PFSK-1 (cell line): ENCODE measurements around the gene HOXD11.

Experiments used
- POLR2AphosphoS5 ChIP-seq: IDR thresholded peaks from 2 replicates; pipeline ENCODE4 v1.6.1; 2012; ENCODE audit warnings: low read depth, mild to moderate bottlenecking, control low read depth, low read length, moderate library complexity
- REST ChIP-seq, 2 experiments: IDR thresholded peaks; 2 replicates each; pipeline versions ENCODE4 v1.6.1 to v1.8.0; 2011 to 2012; ENCODE audit warnings: low read depth in 2 of 2, low read length in 2 of 2, control low read depth in 1 of 2, inconsistent platforms in 1 of 2, mild to moderate bottlenecking in 1 of 2, moderate library complexity in 1 of 2; ENCODE audit not compliant: insufficient read depth in 1 of 2
- TAF1 ChIP-seq: IDR thresholded peaks from 2 replicates; pipeline ENCODE4 v1.6.1; 2012; ENCODE audit warnings: low read length, control low read depth, borderline replicate concordance; ENCODE audit not compliant: insufficient read depth

GRCh38 chr2:176078541-176079284, 28.4 kb upstream of the HOXD11 start:
- TF ChIP-seq REST (IDR thresholded peaks at IDR 0.05; ENCODE audit: insufficient read depth in 1 of 2, low read depth in 2 of 2, low read length in 2 of 2) (no peak), POLR2AphosphoS5 (no peak), TAF1 (no peak)
